Keratinocyte (primary cell): ENCODE data around the gene ACOX2. TPM values are rescaled to one million over a fixed set of nuclear protein-coding genes. Genes with fewer than 3 reads are reported as not detected.

ENCODE experiments used
- DNase-seq: peaks from one replicate; pipeline ENCODE4 v3.0.0-alpha.2; 2011; ENCODE audit warnings: low read depth, missing footprints, low spot score
- FAIRE-seq: peaks from 2 replicates; lab custom pipeline; 2011; peaks lifted over from hg19 to GRCh38; lab: Jason Lieb, UNC
- H2AFZ ChIP-seq: 2 replicates; pipeline ENCODE4 v1.6.0; 2012; ENCODE audit warnings: low read length, control low read depth, inconsistent platforms; ENCODE audit not compliant: control insufficient read depth
- H3K27ac ChIP-seq: 2 replicates; pipeline ENCODE4 v1.5.1; 2011; ENCODE audit warnings: low read length; ENCODE audit not compliant: control insufficient read depth, insufficient read depth
- H3K27me3 ChIP-seq: 3 replicates; pipeline ENCODE4 v1.6.0; 2011; ENCODE audit warnings: low read length; ENCODE audit not compliant: control insufficient read depth, insufficient read depth; ENCODE audit errors: extremely low read depth
- H3K36me3 ChIP-seq, 2 experiments: 2 replicates in 1 of 2; 3 replicates in 1 of 2; pipeline ENCODE4 v1.5.1; 2011; ENCODE audit warnings: low read length in 2 of 2, mild to moderate bottlenecking in 1 of 2; ENCODE audit not compliant: control insufficient read depth in 2 of 2, insufficient read depth in 2 of 2; ENCODE audit errors: extremely low read depth in 1 of 2
- H3K4me1 ChIP-seq: 3 replicates; pipeline ENCODE4 v1.5.1; 2011; ENCODE audit warnings: low read length; ENCODE audit not compliant: control insufficient read depth, insufficient read depth; ENCODE audit errors: extremely low read depth
- H3K4me2 ChIP-seq: 3 replicates; pipeline ENCODE4 v1.6.0; 2011; ENCODE audit warnings: low read depth, low read length; ENCODE audit not compliant: control insufficient read depth, insufficient read depth; ENCODE audit errors: extremely low read depth
- H3K4me3 ChIP-seq, 3 experiments: fragments of 200-600 bp in 1 of 3; sonication (generic) in 1 of 3; 2 replicates in 2 of 3; 3 replicates in 1 of 3; pipeline ENCODE4 v1.5.1; 2011 to 2016; ENCODE audit warnings: low read length in 3 of 3, mild to moderate bottlenecking in 3 of 3, control low read depth in 2 of 3, inconsistent platforms in 1 of 3, low read depth in 1 of 3, mixed read lengths in 1 of 3, mixed run types in 1 of 3, moderate library complexity in 1 of 3; ENCODE audit not compliant: control insufficient read depth in 2 of 3, insufficient read depth in 2 of 3; ENCODE audit errors: extremely low read depth in 1 of 3
- H3K79me2 ChIP-seq: 2 replicates; pipeline ENCODE4 v1.6.0; 2012; ENCODE audit warnings: low read length; ENCODE audit not compliant: control insufficient read depth, insufficient read depth
- H3K9ac ChIP-seq: 3 replicates; pipeline ENCODE4 v1.6.0; 2011; ENCODE audit warnings: low read length; ENCODE audit not compliant: control insufficient read depth, insufficient read depth; ENCODE audit errors: extremely low read depth
- H3K9me1 ChIP-seq: 3 replicates; pipeline ENCODE4 v1.6.0; 2011; ENCODE audit warnings: low read length; ENCODE audit not compliant: control insufficient read depth, insufficient read depth; ENCODE audit errors: extremely low read depth
- H3K9me3 ChIP-seq: 2 replicates; pipeline ENCODE4 v1.5.1; 2012; ENCODE audit warnings: low read depth, low read length; ENCODE audit not compliant: control insufficient read depth
- H4K20me1 ChIP-seq: 3 replicates; pipeline ENCODE4 v1.6.0; 2011; ENCODE audit warnings: low read length; ENCODE audit not compliant: control insufficient read depth, insufficient read depth; ENCODE audit errors: extremely low read depth
- EZH2 ChIP-seq: IDR thresholded peaks from one replicate; pipeline ENCODE4 v1.6.1; 2012; ENCODE audit warnings: inconsistent platforms, mild to moderate bottlenecking, low read length, moderate library complexity
- dilution Hi-C: fragments of 300-500 bp; cut with MboI; formaldehyde crosslinking; loops from one replicate; pipeline ENCODE4 v1.7.0; 2020; ENCODE audit warnings: low sequenced_read_pairs; ENCODE audit not compliant: extremely low pct_ligation_motif_present
- polyA plus RNA-seq, 5 experiments: library from polyadenylated mRNA; depleted of rRNA in 3 of 5; stranded (reverse) in 3 of 5; stranded (forward) in 1 of 5; unstranded in 1 of 5; fragments of >200 nt; gene quantifications; 1 replicate in 1 of 5; 2 replicates in 3 of 5; 3 replicates in 1 of 5; pipeline versions ENCODE4 v1.2.1 to v1.2.3, GENCODE V29; 2011 to 2012; ENCODE audit warnings: missing spikeins in 2 of 5, low read depth in 1 of 5, low replicate concordance in 1 of 5
- TF ChIP-seq, protein P1 (sequence below), 3 experiments: IDR thresholded peaks in 1 of 3; conservative IDR thresholded peaks in 1 of 3; optimal IDR thresholded peaks in 1 of 3; 2 replicates in 2 of 3; 3 replicates in 1 of 3; pipeline versions ENCODE3 to v1.5.1; 2011; ENCODE audit warnings: low read length in 3 of 3, mild to moderate bottlenecking in 3 of 3, moderate library complexity in 2 of 3, control low read depth in 1 of 3, inconsistent platforms in 1 of 3; ENCODE audit not compliant: insufficient read depth in 2 of 3; ENCODE audit errors: extremely low read depth in 1 of 3

ACOX2 gene
- polyA plus RNA-seq, 1 donor (not counting 4 experiments of a cell fraction or from before 2014, with no cell fraction given) = 0.20 TPM

DNA sequence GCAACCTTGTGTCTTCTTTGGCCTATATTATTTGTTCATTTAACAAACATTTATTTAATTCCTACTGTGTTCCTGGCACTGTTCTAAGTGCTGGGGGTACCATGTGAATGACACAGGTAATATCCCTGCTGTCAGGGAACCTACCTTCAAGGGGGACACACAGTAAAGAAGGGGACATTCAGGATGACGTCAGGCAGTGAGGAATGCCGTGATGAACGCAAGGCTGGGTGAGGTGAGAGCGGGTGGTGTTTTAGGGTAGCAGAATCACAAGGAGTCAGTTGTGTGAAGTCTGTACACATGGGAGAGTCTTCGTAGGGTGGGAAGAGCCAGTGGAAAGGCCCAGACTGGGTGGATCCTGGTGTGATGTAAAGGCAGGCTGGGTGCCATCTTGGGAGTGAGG is 41.9 kb upstream of the ACOX2 start:
- Histone ChIP-seq H3K27ac (no peak overlapping the region), H3K79me2 (no peaks in the 10 kb centered on the region), H2AFZ (no peak overlapping the region), H3K4me3 (no peak overlapping the region), H3K9me3 (no peaks in the 10 kb centered on the region), H3K9me1 (no peaks in the 10 kb centered on the region), H3K36me3 (no peaks in the 10 kb centered on the region), H3K27me3 (peaks cover 21% of the 10 kb centered on the region), H3K4me2 (no peak overlapping the region), H3K4me1 (no peaks in the 10 kb centered on the region), H4K20me1 (no peaks in the 10 kb centered on the region), H3K9ac (no peak overlapping the region)
- TF ChIP-seq EZH2 = no peak
- TF ChIP-seq, protein P1, sequence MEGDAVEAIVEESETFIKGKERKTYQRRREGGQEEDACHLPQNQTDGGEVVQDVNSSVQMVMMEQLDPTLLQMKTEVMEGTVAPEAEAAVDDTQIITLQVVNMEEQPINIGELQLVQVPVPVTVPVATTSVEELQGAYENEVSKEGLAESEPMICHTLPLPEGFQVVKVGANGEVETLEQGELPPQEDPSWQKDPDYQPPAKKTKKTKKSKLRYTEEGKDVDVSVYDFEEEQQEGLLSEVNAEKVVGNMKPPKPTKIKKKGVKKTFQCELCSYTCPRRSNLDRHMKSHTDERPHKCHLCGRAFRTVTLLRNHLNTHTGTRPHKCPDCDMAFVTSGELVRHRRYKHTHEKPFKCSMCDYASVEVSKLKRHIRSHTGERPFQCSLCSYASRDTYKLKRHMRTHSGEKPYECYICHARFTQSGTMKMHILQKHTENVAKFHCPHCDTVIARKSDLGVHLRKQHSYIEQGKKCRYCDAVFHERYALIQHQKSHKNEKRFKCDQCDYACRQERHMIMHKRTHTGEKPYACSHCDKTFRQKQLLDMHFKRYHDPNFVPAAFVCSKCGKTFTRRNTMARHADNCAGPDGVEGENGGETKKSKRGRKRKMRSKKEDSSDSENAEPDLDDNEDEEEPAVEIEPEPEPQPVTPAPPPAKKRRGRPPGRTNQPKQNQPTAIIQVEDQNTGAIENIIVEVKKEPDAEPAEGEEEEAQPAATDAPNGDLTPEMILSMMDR (optimal IDR thresholded peaks at IDR 0.05 in 1 of 3, IDR thresholded peaks at IDR 0.05 in 1 of 3, conservative IDR thresholded peaks at IDR 0.05 in 1 of 3; ENCODE audit: extremely low read depth in 1 of 3, insufficient read depth in 2 of 3, low read length in 3 of 3) = no peak
- FAIRE-seq = no peak
- dilution Hi-C loops = no loop called here
- DNase-seq = no peak

DNA sequence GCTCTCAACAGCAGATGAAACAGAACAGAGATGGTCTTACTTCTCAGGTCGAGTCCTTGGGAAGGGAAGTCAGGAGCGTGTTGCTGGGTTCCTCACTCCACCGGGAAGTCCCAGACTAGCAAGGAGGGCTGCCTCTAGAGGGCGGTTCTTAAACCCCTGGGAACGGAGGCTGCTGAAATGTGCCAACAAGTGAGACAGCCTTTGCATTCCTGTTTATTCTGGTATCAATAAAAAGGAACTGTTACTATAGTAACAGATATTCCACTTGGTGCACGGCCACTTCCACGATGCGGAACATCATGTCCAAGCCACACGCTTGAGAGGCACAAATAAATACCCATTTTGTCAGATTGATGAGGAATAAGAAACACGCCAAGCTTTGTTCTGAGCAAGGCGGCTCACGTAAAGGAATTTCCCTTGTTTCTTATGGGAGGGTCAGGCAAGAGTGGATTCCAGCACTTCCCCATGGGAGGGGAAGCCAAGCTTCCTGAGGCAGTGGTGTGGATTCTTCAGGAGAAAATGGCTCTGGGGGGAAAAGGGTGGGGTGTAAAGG is 40.4 kb upstream of the ACOX2 start, which contains the start of gene FAM107A:
Gene FAM107A (minus strand): TSS at position 123 of the 553 bp plus-strand sequence. CDS start 7,531 bp downstream, outside the sequence.
- no peaks in the 10 kb centered on the region for H3K9me1 ChIP-seq
- H4K20me1 ChIP-seq = no peaks in the 10 kb centered on the region
- H2AFZ ChIP-seq = no peak within 1 kb of the TSS
- H3K9me3 ChIP-seq = no peaks in the 10 kb centered on the region
- DNase-seq (no peak), FAIRE-seq (peak; percentile 58)
- H3K9ac ChIP-seq = no peak within 1 kb of the TSS
- no peak within 1 kb of the TSS for H3K4me3 ChIP-seq
- no peak within 1 kb of the TSS for H3K27ac ChIP-seq
- H3K4me1 ChIP-seq = no peaks in the 10 kb centered on the region
- H3K27me3 ChIP-seq = peaks cover 21% of the 10 kb centered on the region
- no peaks in the 10 kb centered on the region for H3K36me3 ChIP-seq
- no peak for TF ChIP-seq EZH2
- TF ChIP-seq, protein P1 (optimal IDR thresholded peaks at IDR 0.05 in 1 of 3, IDR thresholded peaks at IDR 0.05 in 1 of 3, conservative IDR thresholded peaks at IDR 0.05 in 1 of 3; ENCODE audit: extremely low read depth in 1 of 3, insufficient read depth in 2 of 3, low read length in 3 of 3) = peak; percentile 12 to 47 (median 37)
- dilution Hi-C loops = no loop called here
- H3K79me2 ChIP-seq = no peaks in the 10 kb centered on the region
- no peak within 1 kb of the TSS for H3K4me2 ChIP-seq
